Hippocampal formation (tissue), 2 donors: ENCODE data around the gene TMPRSS12.
"Not testable (repeated sequence)": the region's sequence is repeated elsewhere in the genome, so short reads cannot be mapped to it uniquely, and the experiment has no call there.

Source experiments
- DNase-seq, 2 donors: peaks; one replicate each; lab custom pipeline; 2025; lab: John Stamatoyannopoulos, UW

The TMPRSS12 gene

DNA sequence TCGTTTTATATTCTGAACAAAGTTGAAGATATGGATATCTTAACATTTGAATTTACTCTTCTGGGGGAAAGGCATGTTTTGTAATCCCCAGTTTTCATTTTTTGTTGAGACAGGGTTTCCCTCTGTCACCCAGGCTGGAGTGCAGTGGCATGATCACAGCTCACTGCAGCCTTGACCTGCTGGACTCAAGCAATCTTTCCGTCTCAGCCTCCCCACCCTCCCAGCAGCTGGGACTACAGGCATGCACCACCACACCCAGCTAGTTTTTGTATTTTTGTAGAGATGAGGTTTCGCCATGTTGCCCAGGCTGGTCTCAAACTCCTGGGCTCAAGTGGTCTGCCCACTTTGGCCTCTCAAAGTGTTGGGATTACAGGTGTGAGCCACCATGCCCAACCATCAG lies 84.2 kb downstream of the TMPRSS12 start:
- DNase-seq: not testable (repeated sequence)

DNA sequence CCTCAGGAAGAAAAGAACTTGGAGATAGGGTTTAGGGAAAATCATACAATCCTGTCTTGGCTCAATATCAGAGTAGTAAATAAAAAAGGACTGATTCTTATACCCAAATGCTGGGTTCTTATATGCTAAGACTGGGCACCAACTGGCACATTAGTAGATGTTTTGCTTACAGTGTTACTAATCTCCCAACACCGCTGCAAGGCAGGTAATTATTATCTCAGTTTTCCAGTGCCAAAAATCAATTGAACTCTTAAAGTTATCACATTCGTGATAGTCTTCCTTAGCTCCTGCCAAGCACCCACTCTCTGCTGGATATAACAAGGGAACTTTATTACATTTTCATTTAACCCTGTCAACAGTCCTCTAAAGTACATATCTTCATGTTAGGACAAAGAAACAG lies 84.6 kb downstream of the TMPRSS12 start:
- DNase-seq: no peak

DNA sequence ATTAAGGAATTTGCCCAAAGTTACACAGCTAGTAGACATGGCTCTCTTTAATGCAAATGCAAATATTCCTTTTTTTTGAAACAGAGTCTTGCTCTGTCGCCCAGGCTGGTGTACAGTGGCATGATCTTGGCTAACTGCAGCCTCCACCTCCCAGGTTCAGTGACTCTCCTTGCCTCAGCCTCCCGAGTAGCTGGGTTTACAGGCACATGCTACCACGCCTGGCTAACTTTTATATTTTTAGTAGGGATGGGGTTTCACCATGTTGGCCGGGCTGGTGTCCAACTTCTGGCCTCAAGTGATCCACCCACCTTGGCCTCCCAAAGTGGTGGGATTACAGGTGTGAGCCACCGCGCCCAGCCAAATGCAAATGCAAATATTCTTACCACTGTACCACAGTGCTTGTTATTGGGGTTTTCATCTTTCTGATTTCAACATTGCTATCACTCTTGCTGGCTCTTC lies 85.1 kb downstream of the TMPRSS12 start:
- no peak for DNase-seq

DNA sequence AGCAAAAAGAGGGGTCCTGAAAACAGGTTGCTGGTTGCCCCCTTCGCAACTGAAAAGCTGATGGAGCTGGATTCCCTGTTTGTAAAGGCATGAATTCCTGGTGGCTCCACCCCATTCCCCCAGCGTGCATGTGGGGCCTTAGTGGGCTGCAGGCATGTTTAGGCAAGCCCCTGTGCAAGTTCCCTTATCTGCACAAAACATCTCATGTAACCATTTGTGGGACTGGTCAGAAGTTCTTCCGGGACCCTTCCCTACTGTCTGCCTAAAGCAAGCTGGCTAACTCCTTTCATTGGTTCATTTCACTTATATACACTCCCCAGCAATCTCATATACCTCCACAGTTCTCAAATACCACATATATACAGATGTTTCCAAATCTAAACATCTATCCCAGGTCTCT lies 85.7 kb downstream of the TMPRSS12 start:
- no peak for DNase-seq

DNA sequence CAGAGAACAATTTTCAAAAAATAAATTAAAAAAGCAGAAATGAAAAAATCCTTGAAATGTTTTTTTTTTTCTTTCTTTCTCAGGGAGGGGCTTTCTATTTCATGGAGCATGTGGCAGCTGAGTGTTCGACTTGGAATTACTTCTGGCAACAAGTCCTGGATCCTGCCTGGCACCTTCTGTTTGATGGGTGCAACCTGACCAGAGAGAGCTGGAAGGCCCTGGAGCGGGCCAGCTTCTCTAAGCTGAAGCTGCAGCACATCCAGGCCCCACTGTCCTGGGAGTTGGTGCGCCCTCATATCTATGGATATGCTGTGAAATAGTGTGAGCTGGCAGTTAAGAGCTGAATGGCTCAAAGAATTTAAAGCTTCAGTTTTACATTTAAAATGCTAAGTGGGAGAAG lies 87.1 kb downstream of the TMPRSS12 start:
- DNase-seq: no peak

DNA sequence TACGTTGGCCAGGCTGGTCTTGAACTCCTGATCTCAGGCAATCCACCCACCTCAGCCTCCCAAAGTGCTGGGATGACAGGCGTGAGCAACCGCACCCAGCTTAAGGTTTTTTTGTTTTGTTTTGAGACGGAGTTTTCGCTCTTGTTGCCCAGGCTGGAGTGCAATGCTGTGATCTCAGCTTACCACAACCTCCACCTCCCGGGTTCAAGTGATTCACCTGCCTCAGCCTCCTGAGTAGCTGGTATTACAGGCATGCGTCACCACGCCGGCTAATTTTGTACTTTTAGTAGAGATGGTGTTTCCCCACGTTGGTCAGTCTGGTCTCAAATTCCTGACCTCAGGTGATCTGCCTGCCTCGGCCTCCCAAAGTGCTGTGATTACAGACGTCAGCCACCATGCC lies 87.8 kb downstream of the TMPRSS12 start:
- not testable (repeated sequence) for DNase-seq

DNA sequence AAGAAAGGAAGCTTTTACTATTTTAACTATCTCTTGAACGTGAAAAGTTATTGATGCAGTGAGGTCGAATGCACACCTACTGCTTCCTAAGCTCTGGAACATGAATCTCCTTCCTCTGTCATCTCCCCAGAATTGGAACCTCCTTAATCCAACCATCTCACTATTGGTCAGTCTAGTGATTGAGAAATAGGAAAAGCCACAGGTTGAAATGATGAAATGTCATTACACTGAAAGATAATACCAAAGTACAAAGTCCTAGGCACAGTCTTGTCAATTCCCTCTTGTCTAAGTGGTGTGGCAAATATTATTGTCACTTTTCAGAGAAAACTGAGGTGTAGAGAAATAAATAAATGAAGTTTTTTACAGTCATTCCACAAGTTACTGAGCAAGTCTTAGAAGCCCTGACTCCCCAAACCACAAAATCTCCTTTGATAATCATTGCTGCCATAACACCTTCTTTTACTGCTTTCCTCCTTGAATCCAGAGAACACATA lies 90.1 kb downstream of the TMPRSS12 start:
- no peak for DNase-seq

DNA sequence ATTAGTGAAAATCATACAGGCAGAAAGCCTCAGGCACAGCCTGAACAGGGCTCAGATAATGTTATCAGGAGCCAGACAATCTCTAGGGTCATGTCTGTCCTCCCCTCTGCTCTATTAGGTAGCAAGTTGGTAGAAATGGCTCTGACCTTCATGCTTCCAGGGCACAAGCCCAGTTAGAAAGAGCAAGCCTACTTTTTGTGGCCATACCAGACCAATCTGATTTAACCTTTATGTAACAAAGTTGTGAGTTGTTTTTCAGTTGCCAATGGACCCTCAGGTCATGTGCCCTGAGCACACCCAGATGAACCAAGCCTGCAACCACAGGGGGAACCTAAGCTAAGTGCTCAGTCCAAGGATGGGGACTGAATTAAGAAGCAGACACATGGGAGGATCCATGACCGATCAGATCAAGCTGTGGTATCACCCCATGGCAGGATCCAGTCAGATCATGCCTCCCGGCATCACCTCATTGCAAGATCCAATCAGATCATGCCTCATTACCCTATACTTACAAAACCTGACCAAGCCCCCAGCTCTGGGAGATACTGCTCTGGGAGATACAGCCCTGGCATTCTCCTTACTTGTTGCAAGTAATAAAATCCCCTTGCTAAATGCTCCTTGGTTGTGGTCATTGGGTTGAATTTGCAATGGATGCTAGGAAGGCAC lies 90.9 kb downstream of the TMPRSS12 start:
- no peak for DNase-seq

DNA sequence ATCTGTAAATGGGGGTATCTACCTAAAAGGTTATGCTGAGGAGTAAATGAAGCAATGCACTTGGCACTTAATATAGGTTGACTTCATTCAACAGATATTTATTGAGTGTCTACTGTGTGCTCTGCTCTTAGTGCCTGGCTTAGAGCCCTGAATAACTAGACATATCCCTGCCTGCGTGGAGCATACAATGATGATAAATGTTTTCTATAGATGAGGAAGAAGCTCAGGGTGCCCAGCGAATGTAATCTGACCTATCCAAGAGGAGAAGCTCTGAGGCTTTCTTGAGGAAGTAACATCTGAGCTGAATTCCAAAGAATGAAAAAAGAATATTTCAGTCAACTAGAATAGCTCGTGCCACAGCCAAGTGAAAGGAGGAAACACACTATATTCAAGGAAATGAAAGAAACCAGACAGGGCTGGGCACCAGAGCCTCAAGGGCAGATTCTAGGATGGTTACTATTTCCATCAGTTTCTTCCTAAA lies 91.7 kb downstream of the TMPRSS12 start:
- no peak for DNase-seq

DNA sequence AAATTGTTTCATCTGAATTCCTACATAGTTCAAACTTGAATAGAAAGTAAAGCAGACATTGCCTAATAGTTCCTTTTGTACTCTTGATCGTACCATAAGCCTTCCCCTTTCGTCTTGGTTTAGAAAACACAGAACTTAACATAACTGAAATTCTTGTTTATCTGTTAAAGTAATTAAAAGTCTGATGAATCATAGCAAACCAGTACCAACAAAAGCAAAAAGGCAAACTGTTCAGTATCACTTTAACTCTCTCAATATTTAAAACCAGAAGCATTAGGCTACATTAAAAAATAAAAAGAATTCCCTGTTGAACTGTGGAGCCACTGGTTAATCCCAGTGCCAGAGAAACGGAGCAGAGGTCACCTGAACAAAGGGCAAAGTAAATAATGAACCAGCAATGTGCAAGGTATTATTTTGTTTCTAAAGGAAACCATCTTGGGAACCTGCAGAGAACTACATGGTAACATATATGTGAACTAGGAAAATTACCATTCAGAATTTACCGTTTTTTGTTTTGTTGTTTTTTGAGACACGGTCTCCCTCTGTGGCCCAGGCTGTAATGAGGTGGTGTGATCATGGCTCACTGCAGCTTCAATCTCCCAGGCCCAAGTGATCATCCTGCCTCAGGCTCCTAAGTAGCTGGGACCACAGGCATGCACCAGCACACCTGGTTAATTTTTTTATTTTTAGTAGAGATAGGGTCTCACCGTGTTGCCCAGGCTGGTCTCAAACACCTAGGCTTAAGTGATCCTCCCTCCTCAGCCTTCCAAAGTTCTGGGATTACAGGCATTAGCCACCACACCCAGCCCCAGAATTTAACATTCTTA lies 92.5 kb downstream of the TMPRSS12 start:
- DNase-seq: no peak

DNA sequence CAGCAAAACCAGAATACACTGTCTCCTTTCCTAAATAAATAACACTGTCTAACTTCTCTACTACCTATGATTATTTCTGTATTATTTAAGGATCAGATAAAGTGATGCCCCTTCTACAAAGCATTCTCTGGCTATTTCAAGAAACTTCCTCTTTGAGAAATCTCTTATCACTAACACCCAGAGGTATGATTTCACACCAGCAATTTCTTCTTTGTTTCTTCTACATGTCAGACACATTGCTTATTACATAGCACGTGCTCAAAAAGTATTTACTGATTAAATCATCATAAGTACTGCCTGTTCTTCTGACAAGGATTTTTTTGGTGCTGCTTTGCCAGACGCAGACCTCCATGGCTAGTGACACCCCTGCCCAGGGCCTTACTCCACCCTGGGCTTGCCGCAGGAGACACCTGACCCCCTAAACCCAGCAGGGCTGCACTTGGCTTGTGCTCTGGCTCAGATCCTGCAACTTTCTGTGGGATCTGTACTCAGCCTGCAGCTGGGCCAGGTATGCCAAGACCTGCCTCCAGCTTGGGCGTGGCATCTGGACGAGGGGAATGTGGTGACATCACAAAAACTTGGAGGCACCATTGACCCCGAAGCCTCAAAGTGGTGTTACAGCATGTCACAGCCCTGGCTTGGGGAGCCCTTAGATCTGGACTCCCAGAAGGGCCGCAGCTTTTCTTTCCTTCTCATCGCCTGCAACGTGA lies 94.2 kb downstream of the TMPRSS12 start:
- no peak for DNase-seq
